ENCODE measurements around the gene ATRN. TPM values are rescaled to one million over a fixed set of nuclear protein-coding genes. Genes with fewer than 3 reads are reported as not detected.
A peak's percentile ranks its signal among the peaks of the same experiment; 100 is the strongest.
"Not testable (repeated sequence)": the region's sequence is repeated elsewhere in the genome, so short reads cannot be mapped to it uniquely, and the experiment has no call there.

The ATRN gene
- total RNA-seq, 1 experiment from 2014 or later: 19.9 TPM

GRCh38 chr20:3532089-3532615 is 61.3 kb downstream of the ATRN start:
- Mint-ChIP-seq H3K36me3 (no peaks in the 10 kb centered on the region), H3K9me3 (no peaks in the 10 kb centered on the region), H3K4me3 (no peak overlapping the region), H3K27me3 (ENCODE audit: low read depth) (no peaks in the 10 kb centered on the region), H3K27ac (no peak overlapping the region), H3K4me1 (no peaks in the 10 kb centered on the region)
- no peak for ATAC-seq
- CTCF ChIA-PET: interaction anchor here (1.5 kb wide), 1 partner anchor 31 kb away, joined by 4 read pairs; no protein-coding TSS in a partner anchor
- POLR2A ChIA-PET: no interaction called here
- no peak for DNase-seq (ENCODE audit: low spot score)
- TF ChIP-seq ESRRA (CRISPR knock-in tag; IDR thresholded peaks at IDR 0.05; ENCODE audit: borderline replicate concordance): no peak
- no peak for TF ChIP-seq IRF1 (CRISPR knock-in tag; IDR thresholded peaks at IDR 0.05)
- no peak for TF ChIP-seq ATF6 (CRISPR knock-in tag; IDR thresholded peaks at IDR 0.05)
- TF ChIP-seq STAT6 (CRISPR knock-in tag; conservative IDR thresholded peaks at IDR 0.05; ENCODE audit: low read depth): no peak
- TF ChIP-seq OVOL2 (CRISPR knock-in tag; IDR thresholded peaks at IDR 0.05; ENCODE audit: borderline replicate concordance): no peak

- H3K27ac Mint-ChIP-seq; H3K27me3 Mint-ChIP-seq (ENCODE audit: low read depth); H3K4me3 Mint-ChIP-seq; H3K9me3 Mint-ChIP-seq; POLR2A ChIA-PET; H3K36me3 Mint-ChIP-seq; H3K4me1 Mint-ChIP-seq; ATAC-seq; CTCF ChIA-PET; DNase-seq (ENCODE audit: low spot score): not testable (repeated sequence)
- peak; percentile 98 for TF ChIP-seq HMGA2 (CRISPR knock-in tag; IDR thresholded peaks at IDR 0.05)
Observed at GRCh38 chr20:3537733-3538132, 66.9 kb downstream of the ATRN start.

- Mint-ChIP-seq H3K4me3 (no peak overlapping the region), H3K4me1 (no peaks in the 10 kb centered on the region), H3K27ac (no peak overlapping the region), H3K27me3 (ENCODE audit: low read depth) (no peaks in the 10 kb centered on the region), H3K9me3 (no peaks in the 10 kb centered on the region), H3K36me3 (no peaks in the 10 kb centered on the region)
- ChIA-PET POLR2A (interaction anchor here (0.6 kb wide), 1 partner anchor 193 kb away, joined by 4 read pairs; the partner anchor contains the start of gene HSPA12B), CTCF (interaction anchor here (0.6 to 1.3 kb wide), 2 partner anchors 24 to 387 kb away, joined by 3 read pairs; no protein-coding TSS in a partner anchor)
- ATAC-seq (no peak), DNase-seq (ENCODE audit: low spot score) (no peak)
- TF ChIP-seq TEAD4 (CRISPR knock-in tag; IDR thresholded peaks at IDR 0.05): no peak
- TF ChIP-seq FOXP1 (CRISPR knock-in tag; IDR thresholded peaks at IDR 0.05; ENCODE audit: borderline replicate concordance): no peak
- TF ChIP-seq NR3C1 (CRISPR knock-in tag; conservative IDR thresholded peaks at IDR 0.05; ENCODE audit: low read depth): no peak
- no peak for TF ChIP-seq ATF3 (CRISPR knock-in tag; conservative IDR thresholded peaks at IDR 0.05)
- no peak for TF ChIP-seq SMAD4 (CRISPR knock-in tag; IDR thresholded peaks at IDR 0.05)
- no peak for TF ChIP-seq CTCF (IDR thresholded peaks at IDR 0.05)
- TF ChIP-seq PRDM15 (CRISPR knock-in tag; IDR thresholded peaks at IDR 0.05): no peak
- TF ChIP-seq NFYB (CRISPR knock-in tag; conservative IDR thresholded peaks at IDR 0.05; ENCODE audit: low read depth): no peak
- no peak for TF ChIP-seq GABPB1 (CRISPR knock-in tag; IDR thresholded peaks at IDR 0.05)
Observed at GRCh38 chr20:3539311-3540107, 68.7 kb downstream of the ATRN start.
